ENCODE results near the gene KCTD21. TPM values are rescaled to one million over a fixed set of nuclear protein-coding genes. Genes with fewer than 3 reads are reported as not detected.

The KCTD21 gene
- total and polyA plus RNA-seq, 9 donors, result 7.4 to 24.7 (median 14.1) TPM

DNA sequence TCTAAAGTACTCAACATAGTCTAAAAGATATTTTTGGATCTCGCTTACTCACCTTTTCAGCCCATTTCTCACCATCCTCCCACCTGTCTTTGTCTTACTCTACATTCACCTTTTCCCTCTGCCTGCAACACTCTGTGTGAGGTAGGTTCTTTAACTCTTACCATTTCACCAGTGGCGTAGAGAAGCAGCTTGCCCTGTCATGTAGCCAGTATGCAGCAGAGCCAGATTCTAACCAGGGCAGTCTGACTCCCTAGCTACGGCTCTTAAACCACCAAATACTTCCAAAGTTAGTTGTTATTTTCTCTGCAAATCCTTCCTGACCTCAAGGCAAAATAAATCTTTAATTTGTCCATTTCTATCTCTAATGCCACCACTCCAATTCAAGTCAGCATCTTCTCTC is 56.5 kb downstream of the KCTD21 start:
- H3K36me3 ChIP-seq, result no peaks in the 10 kb centered on the region
- no peak for DNase-seq
- 57 to 80% (median 75%) methylated on average over 3 of the region's 3 CpGs for WGBS, 3 donors
- no peaks in the 10 kb centered on the region for H3K27me3 ChIP-seq
- no peak overlapping the region for H3K4me3 ChIP-seq
- TF ChIP-seq POLR2A (IDR thresholded peaks at IDR 0.05) (no peak), EP300 (IDR thresholded peaks at IDR 0.05) (no peak)
- TF ChIP-seq, protein P1, sequence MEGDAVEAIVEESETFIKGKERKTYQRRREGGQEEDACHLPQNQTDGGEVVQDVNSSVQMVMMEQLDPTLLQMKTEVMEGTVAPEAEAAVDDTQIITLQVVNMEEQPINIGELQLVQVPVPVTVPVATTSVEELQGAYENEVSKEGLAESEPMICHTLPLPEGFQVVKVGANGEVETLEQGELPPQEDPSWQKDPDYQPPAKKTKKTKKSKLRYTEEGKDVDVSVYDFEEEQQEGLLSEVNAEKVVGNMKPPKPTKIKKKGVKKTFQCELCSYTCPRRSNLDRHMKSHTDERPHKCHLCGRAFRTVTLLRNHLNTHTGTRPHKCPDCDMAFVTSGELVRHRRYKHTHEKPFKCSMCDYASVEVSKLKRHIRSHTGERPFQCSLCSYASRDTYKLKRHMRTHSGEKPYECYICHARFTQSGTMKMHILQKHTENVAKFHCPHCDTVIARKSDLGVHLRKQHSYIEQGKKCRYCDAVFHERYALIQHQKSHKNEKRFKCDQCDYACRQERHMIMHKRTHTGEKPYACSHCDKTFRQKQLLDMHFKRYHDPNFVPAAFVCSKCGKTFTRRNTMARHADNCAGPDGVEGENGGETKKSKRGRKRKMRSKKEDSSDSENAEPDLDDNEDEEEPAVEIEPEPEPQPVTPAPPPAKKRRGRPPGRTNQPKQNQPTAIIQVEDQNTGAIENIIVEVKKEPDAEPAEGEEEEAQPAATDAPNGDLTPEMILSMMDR (IDR thresholded peaks at IDR 0.05), result no peak
- H3K9me3 ChIP-seq, result no peaks in the 10 kb centered on the region
- intact Hi-C loops (cut with DNase I), result no loop called here
- no peak overlapping the region for H3K27ac ChIP-seq
- H3K4me1 ChIP-seq (ENCODE audit: insufficient read depth), result no peaks in the 10 kb centered on the region

DNA sequence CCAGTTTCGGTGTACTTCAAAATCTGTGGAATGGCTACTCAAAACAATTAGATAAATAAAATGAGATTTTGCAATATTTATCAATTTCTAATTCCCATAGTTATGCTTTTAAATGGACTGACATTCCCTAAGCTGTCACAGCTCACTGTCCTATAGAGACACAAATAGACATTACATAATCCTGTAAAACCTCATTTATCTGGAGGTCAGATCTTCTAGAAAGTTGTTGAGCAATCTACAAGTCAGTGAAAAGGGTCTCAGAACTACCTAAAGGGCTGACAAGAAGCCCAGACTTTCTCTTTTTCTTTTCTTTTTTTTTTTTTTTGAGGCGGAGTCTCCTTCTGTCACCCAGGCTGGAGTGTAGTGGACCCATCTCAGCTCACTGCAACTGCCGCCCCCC is 61.0 kb downstream of the KCTD21 start:
- no peak overlapping the region for H3K27ac ChIP-seq
- no peaks in the 10 kb centered on the region for H3K36me3 ChIP-seq
- 95 to 98% (median 96%) methylated on average over 3 of the region's 3 CpGs for WGBS, 3 donors
- H3K4me1 ChIP-seq (ENCODE audit: insufficient read depth), result no peaks in the 10 kb centered on the region
- TF ChIP-seq, protein P1 (IDR thresholded peaks at IDR 0.05), result no peak
- TF ChIP-seq POLR2A (IDR thresholded peaks at IDR 0.05), result no peak
- TF ChIP-seq EP300 (IDR thresholded peaks at IDR 0.05), result no peak
- intact Hi-C loops (cut with DNase I), result no loop called here
- no peaks in the 10 kb centered on the region for H3K27me3 ChIP-seq
- DNase-seq, result no peak
- H3K9me3 ChIP-seq, result no peaks in the 10 kb centered on the region
- no peak overlapping the region for H3K4me3 ChIP-seq

Small RNAs within 50 kb of the gene (small RNA-seq; reads per million reads assigned to genes)
- not detected for gene RNU6-126P

Other genes with a start within 250 kb of the KCTD21 start
- 10 to 100 TPM; 26.2 to 37.7 (median 30.5) TPM for gene INTS4, start 194.0 kb downstream of the KCTD21 start, total RNA-seq
- 10 to 100 TPM; 15.7 to 28.7 TPM for gene INTS4, start 194.0 kb downstream of the KCTD21 start, polyA plus RNA-seq
- gene KCTD14, start 165.3 kb downstream of the KCTD21 start, total RNA-seq, result 1 to 10 TPM in 4 of 7 donors, under 1 TPM in 3; 0.24 to 5.2 (median 1.5) TPM
- gene KCTD14, start 165.3 kb downstream of the KCTD21 start, polyA plus RNA-seq, result 1 to 10 TPM in 1 of 2 donors, under 1 TPM in 1; 0.73 to 2.7 TPM
- gene THRSP, start 124.8 kb downstream of the KCTD21 start, total RNA-seq, result under 1 TPM in 2 of 7 donors, not detected in 5; 0.18 to 0.40 TPM
- gene THRSP, start 124.8 kb downstream of the KCTD21 start, polyA plus RNA-seq, result 1 to 10 TPM in 1 of 2 donors, not detected in 1; 1.1 TPM
- gene NDUFC2, start 108.8 kb downstream of the KCTD21 start, total RNA-seq, result 100 to 1,000 TPM in 6 of 7 donors, 10 to 100 TPM in 1; 59.0 to 158 (median 127) TPM
- 100 to 1,000 TPM in 1 of 2 donors, 10 to 100 TPM in 1; 77.2 to 154 TPM for gene NDUFC2, start 108.8 kb downstream of the KCTD21 start, polyA plus RNA-seq
- 10 to 100 TPM; 22.6 to 40.7 (median 28.5) TPM for gene ALG8, start 49.0 kb downstream of the KCTD21 start, total RNA-seq
- gene ALG8, start 49.0 kb downstream of the KCTD21 start, polyA plus RNA-seq, result 10 to 100 TPM; 20.1 to 57.8 TPM
- gene USP35, start 293 bp upstream of the KCTD21 start, total RNA-seq, result 10 to 100 TPM in 4 of 7 donors, 1 to 10 TPM in 3; 8.0 to 18.6 (median 10.2) TPM
- 1 to 10 TPM; 9.1 to 9.2 TPM for gene USP35, start 293 bp upstream of the KCTD21 start, polyA plus RNA-seq
- gene GAB2, start 229.2 kb upstream of the KCTD21 start, total RNA-seq, result 10 to 100 TPM; 34.9 to 64.6 (median 50.5) TPM
- 10 to 100 TPM; 30.9 to 33.9 TPM for gene GAB2, start 229.2 kb upstream of the KCTD21 start, polyA plus RNA-seq

Measured in ovary (tissue), 9 donors.